GM12891 (cell line): ENCODE data around the gene SLC6A9.

ENCODE experiments used
- POLR2A ChIP-seq: IDR thresholded peaks from 2 replicates; pipeline ENCODE4 v1.6.1; 2011; ENCODE audit warnings: low read depth, low read length, control low read depth
- POLR2AphosphoS5 ChIP-seq: IDR thresholded peaks from 2 replicates; pipeline ENCODE4 v1.6.1; 2011; ENCODE audit warnings: low read depth, low read length, control low read depth
- SPI1 ChIP-seq: IDR thresholded peaks from 2 replicates; pipeline ENCODE4 v1.6.1; 2011; ENCODE audit warnings: low read depth, low read length, control low read depth
- TAF1 ChIP-seq: IDR thresholded peaks from 2 replicates; pipeline ENCODE4 v1.6.1; 2011; ENCODE audit warnings: low read depth, low read length, control low read depth

DNA sequence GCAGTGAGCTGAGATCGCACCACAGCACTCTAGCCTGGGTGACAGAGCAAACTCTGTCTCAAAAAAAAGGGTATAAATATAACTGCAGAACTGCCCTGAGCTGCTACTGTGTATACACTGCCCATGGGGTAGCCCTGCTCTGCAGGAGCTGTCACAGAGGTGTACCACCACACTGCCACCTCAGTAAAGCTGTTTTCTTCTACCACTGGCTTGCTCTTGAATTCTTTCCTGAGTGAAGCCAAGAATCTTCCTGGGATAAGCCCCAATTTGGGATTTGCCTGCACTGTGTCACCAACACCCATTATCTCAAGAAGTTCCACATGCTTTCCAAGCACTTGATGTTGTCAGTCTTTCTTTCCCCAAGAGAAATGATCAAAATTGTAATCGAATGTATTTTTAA is 30.6 kb upstream of the SLC6A9 start:
- TF ChIP-seq POLR2AphosphoS5 (no peak), TAF1 (no peak), POLR2A (no peak), SPI1 (no peak)
